Panc1 (cell line): ENCODE results near the gene KCNJ1. TPM values are rescaled to one million over a fixed set of nuclear protein-coding genes. Genes with fewer than 3 reads are reported as not detected.

Source experiments
- ATAC-seq: fragments of 200-7000 bp; cut with Tn5 transposase; 2 replicates; pipeline ENCODE4 v1.9.1; 2020; ENCODE audit warnings: mild to moderate bottlenecking, moderate library complexity
- BruUV-seq: library from RNA; stranded (reverse); fragments of 400-500 nt; replicated peaks from 2 replicates; lab custom pipeline; 2021; lab: Mats Ljungman, UMichigan
- CTCF ChIA-PET: fragments of 300-600 bp; sonication (Branson Sonifier 250); formaldehyde crosslinking; loops from one replicate; lab custom pipeline; 2022; ENCODE audit warnings: antibody characterized with exemption; lab: Charles Lee
- POLR2A ChIA-PET: fragments of 300-600 bp; sonication (Branson Sonifier 250); formaldehyde crosslinking; loops from one replicate; lab custom pipeline; 2022; ENCODE audit warnings: antibody characterized with exemption; lab: Charles Lee
- DNase-seq: peaks from one replicate; pipeline ENCODE4 v3.0.0-alpha.2; 2010; ENCODE audit warnings: low read depth, low spot score
- H3K27ac ChIP-seq: 2 replicates; pipeline ENCODE4 v1.5.1; 2011; ENCODE audit warnings: mild to moderate bottlenecking, low read length, inconsistent platforms
- H3K27me3 ChIP-seq: fragments of 200-500 bp; sonication (Bioruptor generic); 2 replicates; pipeline ENCODE4 v1.6.0; 2014; ENCODE audit warnings: low read length, inconsistent platforms; ENCODE audit not compliant: control insufficient read depth, insufficient read depth
- H3K36me3 ChIP-seq: fragments of 200-500 bp; sonication (Bioruptor generic); 2 replicates; pipeline ENCODE4 v1.5.1; 2014; ENCODE audit warnings: inconsistent platforms, mild to moderate bottlenecking, low read length, moderate library complexity; ENCODE audit not compliant: control insufficient read depth, insufficient read depth
- H3K4me1 ChIP-seq: 2 replicates; pipeline ENCODE4 v1.5.1; 2011; ENCODE audit warnings: inconsistent platforms, mild to moderate bottlenecking, low read length, moderate library complexity; ENCODE audit not compliant: control insufficient read depth, insufficient read depth
- H3K4me3 ChIP-seq, 2 experiments: 2 replicates each; pipeline ENCODE4 v1.5.1; 2011 to 2012; ENCODE audit warnings: low read depth in 2 of 2, low read length in 2 of 2, mild to moderate bottlenecking in 2 of 2, inconsistent platforms in 1 of 2, moderate library complexity in 1 of 2
- H3K9me3 ChIP-seq: fragments of 200-500 bp; sonication (Bioruptor generic); 2 replicates; pipeline ENCODE4 v1.5.1; 2014; ENCODE audit warnings: low read depth, mild to moderate bottlenecking, inconsistent platforms, low read length, moderate library complexity; ENCODE audit not compliant: control insufficient read depth, insufficient read depth
- POLR2AphosphoS5 ChIP-seq: IDR thresholded peaks from 2 replicates; pipeline ENCODE4 v1.6.1; 2012; ENCODE audit warnings: mild to moderate bottlenecking, low read depth, low read length, moderate library complexity
- REST ChIP-seq, 2 experiments: IDR thresholded peaks; 2 replicates each; pipeline ENCODE4 v1.6.1; 2011 to 2012; ENCODE audit warnings: low read depth in 2 of 2, control low read depth in 1 of 2, low read length in 1 of 2, mild to moderate bottlenecking in 1 of 2, moderate library complexity in 1 of 2; ENCODE audit not compliant: insufficient read depth in 1 of 2
- SIN3A ChIP-seq: IDR thresholded peaks from 2 replicates; pipeline ENCODE4 v1.6.1; 2012; ENCODE audit warnings: low read depth, mild to moderate bottlenecking, low read length, moderate library complexity, borderline replicate concordance; ENCODE audit not compliant: insufficient read depth
- TCF7L2 ChIP-seq: IDR thresholded peaks from 2 replicates; pipeline ENCODE4 v1.6.1; 2011; ENCODE audit warnings: mild to moderate bottlenecking, low read depth, low read length, inconsistent platforms
- in situ Hi-C: cut with HindIII; loops from 2 replicates; pipeline ENCODE4 v1.10.0; 2016; ENCODE audit warnings: low sequenced_read_pairs, low pct_unique_long_range_greater_than_20kb
- intact Hi-C: fragments of 100-400 bp; cut with micrococcal nuclease; formaldehyde crosslinking; loops from one replicate; pipeline ENCODE4 v1.10.0; 2022; ENCODE audit not compliant: unreplicated experiment
- total RNA-seq: library from RNA; stranded (reverse); gene quantifications from one replicate; pipeline ENCODE4 v1.2.1, GENCODE V29; 2021; ENCODE audit not compliant: unreplicated experiment
- TF ChIP-seq, protein P1 (sequence below): fragments of 450-650 bp; IDR thresholded peaks from 2 replicates; pipeline ENCODE4 v1.5.1; 2017; ENCODE audit warnings: mild to moderate bottlenecking

KCNJ1 gene
- total RNA-seq, 1 experiment from 2014 or later = not detected

- no peaks in the 10 kb centered on the region for H3K36me3 ChIP-seq
- in situ Hi-C loops (no loop called here), intact Hi-C loops (no loop called here)
- TF ChIP-seq REST (IDR thresholded peaks at IDR 0.05; ENCODE audit: insufficient read depth in 1 of 2, low read depth in 2 of 2, low read length in 1 of 2) (no peak), TCF7L2 (no peak), SIN3A (no peak), POLR2AphosphoS5 (no peak)
- TF ChIP-seq, protein P1, sequence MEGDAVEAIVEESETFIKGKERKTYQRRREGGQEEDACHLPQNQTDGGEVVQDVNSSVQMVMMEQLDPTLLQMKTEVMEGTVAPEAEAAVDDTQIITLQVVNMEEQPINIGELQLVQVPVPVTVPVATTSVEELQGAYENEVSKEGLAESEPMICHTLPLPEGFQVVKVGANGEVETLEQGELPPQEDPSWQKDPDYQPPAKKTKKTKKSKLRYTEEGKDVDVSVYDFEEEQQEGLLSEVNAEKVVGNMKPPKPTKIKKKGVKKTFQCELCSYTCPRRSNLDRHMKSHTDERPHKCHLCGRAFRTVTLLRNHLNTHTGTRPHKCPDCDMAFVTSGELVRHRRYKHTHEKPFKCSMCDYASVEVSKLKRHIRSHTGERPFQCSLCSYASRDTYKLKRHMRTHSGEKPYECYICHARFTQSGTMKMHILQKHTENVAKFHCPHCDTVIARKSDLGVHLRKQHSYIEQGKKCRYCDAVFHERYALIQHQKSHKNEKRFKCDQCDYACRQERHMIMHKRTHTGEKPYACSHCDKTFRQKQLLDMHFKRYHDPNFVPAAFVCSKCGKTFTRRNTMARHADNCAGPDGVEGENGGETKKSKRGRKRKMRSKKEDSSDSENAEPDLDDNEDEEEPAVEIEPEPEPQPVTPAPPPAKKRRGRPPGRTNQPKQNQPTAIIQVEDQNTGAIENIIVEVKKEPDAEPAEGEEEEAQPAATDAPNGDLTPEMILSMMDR = no peak
- H3K27me3 ChIP-seq = no peaks in the 10 kb centered on the region; the same call in 1 of the 2 replicates
- BruUV-seq = no TSS peak
- no peaks in the 10 kb centered on the region for H3K9me3 ChIP-seq
- H3K4me1 ChIP-seq = peaks cover 17% of the 10 kb centered on the region
- H3K4me3 ChIP-seq = no peak overlapping the region
- ATAC-seq (no peak), DNase-seq (no peak)
- CTCF ChIA-PET = no interaction called here
- no peak overlapping the region for H3K27ac ChIP-seq
- POLR2A ChIA-PET = no interaction called here
Measured at GRCh38 chr11:128902515-128903066, 35.5 kb upstream of the KCNJ1 start.

DNA sequence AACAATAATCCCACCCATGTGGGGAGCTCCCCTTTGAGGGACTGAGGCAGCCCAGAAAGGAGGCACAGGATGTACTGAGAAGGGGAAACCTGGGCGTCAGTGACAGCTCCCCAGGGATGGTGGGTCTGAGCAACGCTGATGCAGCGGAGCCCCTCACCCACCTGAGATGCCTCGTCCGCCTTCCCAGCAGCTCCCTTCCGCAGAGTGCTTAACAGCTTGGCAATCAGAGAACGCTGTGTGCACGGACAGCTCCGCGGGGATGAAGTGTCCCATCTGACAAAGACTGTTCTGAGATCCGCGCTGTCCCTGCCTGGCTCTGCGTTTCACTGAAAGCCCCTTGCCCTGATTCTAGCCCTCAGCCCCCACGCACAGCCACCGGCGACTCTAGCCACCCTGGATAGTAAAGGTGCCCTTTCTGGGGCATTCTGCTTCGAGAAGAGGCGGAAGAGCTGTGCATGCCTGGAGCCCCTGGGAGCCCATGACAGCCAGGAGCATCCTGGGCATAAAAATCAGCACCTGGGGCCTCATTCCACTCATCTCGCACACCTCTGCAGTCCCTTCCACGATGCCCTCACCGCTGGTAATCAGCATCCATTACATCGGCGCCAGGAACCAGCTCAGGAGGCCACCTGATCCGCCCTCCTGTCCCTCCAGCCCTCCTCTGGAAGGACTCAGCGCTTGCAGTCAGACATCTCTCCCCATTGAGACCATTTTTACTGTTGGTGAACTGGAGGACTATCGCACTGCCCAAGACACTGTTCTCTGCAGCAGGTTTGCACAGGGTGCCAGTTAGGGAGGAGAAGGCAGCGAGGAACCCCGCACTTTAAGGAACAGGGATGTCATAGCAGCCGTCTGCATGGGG, 34.8 kb upstream of the KCNJ1 start:
- no peaks in the 10 kb centered on the region; the same call in 1 of the 2 replicates for H3K27me3 ChIP-seq
- H3K4me3 ChIP-seq = no peak overlapping the region
- BruUV-seq = no TSS peak
- TF ChIP-seq POLR2AphosphoS5 = no peak
- TF ChIP-seq REST (IDR thresholded peaks at IDR 0.05; ENCODE audit: insufficient read depth in 1 of 2, low read depth in 2 of 2, low read length in 1 of 2) = 0 out of 4 replicates have a peak, but pooled peaks of 1 of the 2 experiments have one; percentile 23
- peaks cover 17% of the 10 kb centered on the region for H3K4me1 ChIP-seq
- CTCF ChIA-PET = interaction anchor here (1.2 kb wide), 1 partner anchor 16 kb away, joined by 4 read pairs; no protein-coding TSS in a partner anchor
- no peaks in the 10 kb centered on the region for H3K9me3 ChIP-seq
- intact Hi-C loops (no loop called here), in situ Hi-C loops (no loop called here)
- POLR2A ChIA-PET = no interaction called here
- no peak for ATAC-seq
- no peaks in the 10 kb centered on the region for H3K36me3 ChIP-seq
- H3K27ac ChIP-seq = no peak overlapping the region
- DNase-seq = no peak
